Dedifferentiated amniotic fluid mesenchymal stem cell (primary cell): ENCODE data around the gene GALP.
"Not testable (repeated sequence)": the region's sequence is repeated elsewhere in the genome, so short reads cannot be mapped to it uniquely, and the experiment has no call there.

Experiments
- DNase-seq: peaks from one replicate; pipeline ENCODE4 v3.0.0-alpha.2; 2016; ENCODE audit errors: extremely low spot score

GALP gene

GRCh38 chr19:56148096-56148495, 27.7 kb upstream of the GALP start:
- no peak for DNase-seq

- not testable (repeated sequence) for DNase-seq
Measured at GRCh38 chr19:56148955-56149655, 26.7 kb upstream of the GALP start.

DNA sequence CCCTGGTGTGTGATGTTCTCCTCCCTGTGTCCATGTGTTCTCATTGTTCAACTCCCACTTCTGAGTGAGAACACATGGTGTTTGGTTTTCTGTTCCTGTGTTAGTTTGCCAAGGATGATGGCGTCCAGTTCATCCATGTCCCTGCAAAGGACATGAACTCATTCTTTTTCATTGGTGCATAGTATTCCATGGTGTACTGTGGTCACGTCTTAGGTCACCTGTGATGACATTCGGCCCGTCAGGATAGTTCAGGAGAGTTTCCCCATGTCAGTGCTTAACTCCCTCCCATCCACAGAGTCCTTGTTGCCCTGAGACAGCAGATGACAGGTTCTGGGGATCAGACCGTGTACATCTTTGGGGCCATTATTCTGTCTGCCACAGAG, 26.2 kb upstream of the GALP start:
- DNase-seq: no peak

- DNase-seq: no peak
Measured at GRCh38 chr19:56150358-56150757, 25.4 kb upstream of the GALP start.

DNA sequence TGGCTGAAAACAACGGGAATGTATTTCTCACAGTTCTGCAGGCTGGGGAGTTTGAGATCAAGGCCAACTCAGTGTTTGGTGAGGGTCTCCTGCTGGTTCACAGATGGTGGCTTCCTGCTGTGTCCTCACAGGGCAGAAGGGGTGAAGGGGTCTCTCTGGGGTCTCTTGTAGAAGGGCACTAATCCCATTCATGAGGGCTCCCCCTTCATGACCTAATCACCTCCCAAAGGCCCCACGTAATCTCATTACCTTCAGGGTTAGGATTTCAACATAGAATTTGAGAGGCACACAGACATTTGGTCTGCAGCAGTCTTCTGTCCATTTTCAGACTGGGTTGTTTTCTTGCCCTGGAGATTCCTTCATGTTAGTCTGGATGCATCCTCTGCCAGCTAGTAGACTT, 23.2 kb upstream of the GALP start:
- DNase-seq: no peak

DNA sequence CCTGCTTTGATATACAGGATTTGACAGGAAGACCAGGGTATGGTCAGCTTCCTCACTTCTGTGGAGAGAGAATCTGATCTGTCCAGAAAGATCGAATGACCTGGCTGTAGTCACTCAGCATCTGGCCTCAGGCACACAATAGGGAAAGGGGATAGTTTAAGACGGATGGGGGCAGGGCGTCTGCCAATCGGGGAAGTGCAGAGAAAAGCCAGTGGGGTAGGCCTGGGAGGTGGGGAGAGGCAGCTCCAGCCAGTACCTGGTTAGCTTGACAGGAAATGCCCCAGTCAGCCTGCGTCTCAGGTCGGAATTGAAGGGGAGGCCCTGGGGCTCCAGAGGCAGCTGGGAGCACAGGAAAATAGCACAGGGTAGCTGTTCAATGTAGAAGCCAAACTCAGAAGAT, 22.3 kb upstream of the GALP start:
- DNase-seq: no peak

- DNase-seq: no peak
Measured at GRCh38 chr19:56155124-56155687, 20.6 kb upstream of the GALP start.

- DNase-seq: no peak
Measured at GRCh38 chr19:56156768-56157167, 19.0 kb upstream of the GALP start.

DNA sequence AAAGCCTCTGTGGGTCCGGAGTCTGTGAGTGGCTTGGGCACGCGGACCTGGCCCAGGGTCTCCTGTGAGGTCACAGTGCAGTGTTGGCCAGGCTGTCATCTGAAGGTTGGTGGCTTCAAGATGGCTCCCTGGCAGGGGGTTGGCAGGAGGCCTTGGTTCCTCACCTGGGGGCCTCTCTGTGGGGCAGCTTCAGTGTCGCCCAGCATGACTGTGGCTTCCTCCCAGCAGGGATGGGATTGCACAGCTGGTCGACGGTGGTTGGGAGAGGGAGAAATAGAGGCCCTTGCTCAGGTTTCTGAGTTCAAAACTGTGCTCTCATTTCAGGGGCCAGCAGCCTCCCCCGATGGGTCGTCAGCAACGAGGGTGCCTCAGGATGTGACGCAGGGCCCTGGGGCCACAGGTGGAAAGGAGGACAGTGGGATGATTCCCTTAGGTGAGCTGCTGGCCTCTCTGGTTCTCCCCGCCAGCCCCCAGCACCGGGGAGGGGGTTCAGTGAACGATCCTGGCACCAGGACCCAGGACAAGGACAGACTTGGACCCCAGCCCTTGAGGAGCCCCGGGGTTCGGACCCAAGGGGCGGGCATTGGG, 17.5 kb upstream of the GALP start:
- DNase-seq: no peak

DNA sequence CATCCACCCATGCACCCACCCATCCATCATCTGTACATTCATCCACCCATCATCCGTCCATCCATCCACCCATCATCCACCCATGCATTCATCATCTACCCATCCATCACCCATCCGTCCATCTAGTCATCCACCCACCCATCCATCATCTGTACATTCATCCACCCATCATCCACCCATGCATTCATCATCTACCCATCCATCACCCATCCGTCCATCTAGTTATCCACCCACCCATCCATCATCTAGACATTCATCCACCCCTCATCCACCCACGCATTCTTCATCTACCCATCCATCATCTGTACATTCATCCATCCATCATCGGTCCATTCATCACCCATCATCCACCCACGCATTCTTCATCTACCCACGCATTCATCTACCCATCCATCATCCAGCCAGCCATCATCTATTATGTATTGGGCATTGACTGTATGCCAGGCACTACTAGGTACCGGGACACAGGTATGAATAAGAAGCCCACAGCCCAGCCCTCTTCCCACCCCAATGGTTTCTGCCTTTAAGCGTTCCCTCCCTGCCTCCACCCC, 16.7 kb upstream of the GALP start:
- no peak for DNase-seq

DNA sequence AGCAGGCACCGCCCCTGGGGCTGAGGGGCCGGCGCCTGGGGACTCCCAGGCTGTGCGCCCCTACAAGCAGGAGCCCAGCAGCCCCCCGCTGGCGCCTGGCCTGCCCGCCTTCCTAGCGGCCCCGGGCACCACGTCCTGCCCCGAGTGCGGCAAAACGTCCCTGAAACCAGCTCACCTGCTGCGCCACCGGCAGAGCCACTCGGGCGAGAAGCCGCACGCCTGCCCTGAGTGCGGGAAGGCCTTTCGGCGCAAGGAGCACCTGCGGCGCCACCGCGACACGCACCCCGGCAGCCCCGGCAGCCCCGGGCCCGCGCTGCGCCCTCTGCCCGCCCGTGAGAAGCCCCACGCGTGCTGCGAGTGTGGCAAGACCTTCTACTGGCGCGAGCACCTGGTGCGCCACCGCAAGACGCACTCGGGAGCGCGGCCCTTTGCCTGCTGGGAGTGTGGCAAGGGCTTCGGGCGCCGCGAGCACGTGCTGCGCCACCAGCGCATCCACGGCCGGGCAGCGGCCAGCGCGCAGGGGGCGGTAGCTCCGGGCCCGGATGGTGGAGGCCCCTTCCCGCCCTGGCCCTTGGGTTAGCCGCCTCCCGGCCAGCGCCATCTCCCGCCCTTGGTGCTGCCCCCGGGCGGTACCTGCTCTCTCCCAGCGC, 16.1 kb upstream of the GALP start:
- DNase-seq: no peak

DNA sequence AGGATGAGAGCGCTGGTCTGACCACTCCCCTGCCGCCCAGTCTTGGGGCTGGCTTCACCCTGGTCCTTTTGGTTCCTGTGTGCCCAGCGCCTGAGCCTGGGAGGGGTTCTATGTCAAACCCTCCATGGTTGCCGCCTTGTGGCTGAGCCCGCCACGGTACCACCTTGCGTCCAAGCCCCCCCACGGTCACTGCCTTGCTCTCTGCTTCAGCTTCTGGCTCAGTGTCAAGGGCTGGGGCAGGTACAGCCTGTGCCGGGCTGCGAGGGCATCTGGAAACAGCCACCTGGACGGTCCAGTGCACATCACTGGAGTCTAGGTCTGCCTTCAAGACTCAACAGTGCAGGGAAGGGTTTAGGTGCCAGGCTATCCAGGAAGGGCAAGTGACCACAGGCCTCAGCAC, 14.3 kb upstream of the GALP start:
- DNase-seq: no peak

GRCh38 chr19:56162258-56162657, 13.6 kb upstream of the GALP start:
- DNase-seq: no peak

- no peak for DNase-seq
Measured at GRCh38 chr19:56163097-56163496, 12.7 kb upstream of the GALP start.

- no peak for DNase-seq
Measured at GRCh38 chr19:56167064-56167578, 8.7 kb upstream of the GALP start.

DNA sequence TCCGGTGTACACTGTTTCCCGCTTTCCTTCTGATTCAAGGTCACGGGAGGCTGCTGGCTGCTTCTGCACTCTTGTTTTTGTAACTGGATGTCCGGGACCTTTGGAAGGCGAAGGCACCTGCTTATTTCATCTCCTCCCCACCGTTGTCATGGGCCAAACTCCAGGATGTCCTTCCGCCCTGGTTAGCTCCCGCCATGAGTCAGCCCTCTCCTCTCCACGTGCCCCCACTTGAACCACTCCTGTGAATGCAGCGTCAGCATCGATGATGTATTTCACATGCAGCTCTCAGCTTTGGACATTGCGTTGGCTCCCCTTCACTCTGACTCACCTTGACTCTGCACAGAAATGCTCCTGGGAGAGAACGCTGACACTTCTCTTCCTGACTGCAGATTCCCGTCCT, 5.5 kb upstream of the GALP start:
- no peak for DNase-seq

GRCh38 chr19:56174086-56174485, 1.7 kb upstream of the GALP start:
- DNase-seq: no peak

- no peak for DNase-seq
Measured at GRCh38 chr19:56174550-56174949, 1.3 kb upstream of the GALP start.

DNA sequence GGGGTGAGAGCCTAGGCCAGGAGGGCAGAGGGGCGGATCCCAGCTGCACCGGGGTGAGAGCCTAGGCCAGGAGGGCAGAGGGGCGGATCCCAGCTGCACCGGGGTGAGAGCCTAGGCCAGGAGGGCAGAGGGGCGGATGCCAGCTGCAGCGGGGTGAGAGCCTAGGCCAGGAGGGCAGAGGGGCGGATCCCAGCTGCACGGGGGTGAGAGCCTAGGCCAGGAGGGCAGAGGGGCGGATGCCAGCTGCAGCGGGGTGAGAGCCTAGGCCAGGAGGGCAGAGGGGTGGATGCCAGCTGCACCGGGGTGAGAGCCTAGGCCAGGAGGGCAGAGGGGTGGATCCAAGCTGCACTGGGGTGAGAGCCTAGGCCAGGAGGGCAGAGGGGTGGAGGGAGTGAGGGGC, 502 bp downstream of the GALP start:
- not testable (repeated sequence) for DNase-seq

- no peak for DNase-seq
Measured at GRCh38 chr19:56176881-56177280, 1.1 kb downstream of the GALP start.

- DNase-seq: no peak
Measured at GRCh38 chr19:56177564-56178243, 1.9 kb downstream of the GALP start.

DNA sequence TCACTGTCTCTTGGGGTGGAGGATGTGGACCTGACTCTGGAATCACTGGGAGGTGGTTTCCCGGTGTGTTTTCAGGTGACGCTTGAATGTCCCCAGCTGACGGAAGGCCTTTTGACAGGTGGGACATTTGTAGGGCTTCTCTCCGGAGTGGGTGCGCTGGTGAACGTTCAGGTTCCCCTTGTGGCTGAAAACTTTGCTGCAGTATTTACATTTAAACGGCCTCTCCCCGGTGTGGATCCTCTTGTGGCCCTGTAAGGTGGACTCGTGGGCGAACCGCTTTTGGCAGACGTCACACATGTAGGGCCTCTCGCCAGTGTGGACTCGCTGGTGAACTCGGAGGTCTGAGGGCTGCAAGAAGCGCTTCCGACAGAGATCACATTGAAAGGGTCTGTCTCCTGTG, 14.0 kb downstream of the GALP start:
- DNase-seq: no peak
